Hippocampal formation (tissue), 2 donors: ENCODE measurements around the gene HAT1.
"Not testable (repeated sequence)": the region's sequence is repeated elsewhere in the genome, so short reads cannot be mapped to it uniquely, and the experiment has no call there.

Experiments used
- DNase-seq, 2 donors: peaks; one replicate each; lab custom pipeline; 2025; lab: John Stamatoyannopoulos, UW

The HAT1 gene

GRCh38 chr2:171972329-171972982 is 50.2 kb downstream of the HAT1 start:
- DNase-seq, result no peak

GRCh38 chr2:171979103-171979502 is 56.8 kb downstream of the HAT1 start:
- DNase-seq, result no peak

GRCh38 chr2:171983924-171984323 is 61.7 kb downstream of the HAT1 start:
- not testable (repeated sequence) for DNase-seq

- no peak for DNase-seq
Measured at GRCh38 chr2:171985076-171985475, 62.8 kb downstream of the HAT1 start.

GRCh38 chr2:171986778-171987177 is 64.5 kb downstream of the HAT1 start:
- no peak for DNase-seq

- no peak for DNase-seq
Measured at GRCh38 chr2:171991027-171991426, 68.8 kb downstream of the HAT1 start.

- no peak for DNase-seq
Measured at GRCh38 chr2:171995586-171995985, 73.3 kb downstream of the HAT1 start.

- no peak for DNase-seq
Measured at GRCh38 chr2:171996021-171996420, 73.8 kb downstream of the HAT1 start.

- DNase-seq, result not testable (repeated sequence)
Measured at GRCh38 chr2:171997031-171997430, 74.8 kb downstream of the HAT1 start.

- DNase-seq, result no peak
Measured at GRCh38 chr2:171999161-171999560, 76.9 kb downstream of the HAT1 start.

GRCh38 chr2:171999604-172000469 is 77.6 kb downstream of the HAT1 start, which contains the start of gene METAP1D:
Gene METAP1D (plus strand): TSS chr2:171999953. CDS start chr2:171999970, 17 bp downstream.
- DNase-seq, result peak; percentile 80 to 93

GRCh38 chr2:172000696-172001361 is 78.6 kb downstream of the HAT1 start:
- no peak for DNase-seq

GRCh38 chr2:172007372-172007771 is 85.1 kb downstream of the HAT1 start:
- no peak for DNase-seq

GRCh38 chr2:172009823-172010222 is 87.6 kb downstream of the HAT1 start:
- DNase-seq, result no peak

GRCh38 chr2:172011812-172012575 is 89.7 kb downstream of the HAT1 start:
- no peak for DNase-seq

- no peak for DNase-seq
Measured at GRCh38 chr2:172012677-172013391, 90.6 kb downstream of the HAT1 start.

GRCh38 chr2:172013396-172013795 is 91.1 kb downstream of the HAT1 start:
- no peak for DNase-seq

GRCh38 chr2:172021074-172021931 is 99.0 kb downstream of the HAT1 start:
- no peak for DNase-seq

- no peak for DNase-seq
Measured at GRCh38 chr2:172021955-172022354, 99.7 kb downstream of the HAT1 start.

- no peak for DNase-seq
Measured at GRCh38 chr2:172031536-172031935, 109.3 kb downstream of the HAT1 start.
